Effector memory CD4-positive, alpha-beta T cell (primary cell): ENCODE results near the gene NCAM2.

Source experiments
- DNase-seq, 3 donors: peaks; one replicate each; pipeline ENCODE4 v3.0.0-alpha.2; 2020
- H3K27ac ChIP-seq: 2 replicates; pipeline ENCODE4 v1.7.0; 2013; ENCODE audit warnings: mild to moderate bottlenecking, low read length, moderate library complexity; ENCODE audit not compliant: insufficient read depth, poor library complexity, severe bottlenecking
- H3K27me3 ChIP-seq: replicated peaks from 2 replicates; pipeline ENCODE4 v1.7.0; 2013; ENCODE audit warnings: mild to moderate bottlenecking, low read length; ENCODE audit not compliant: insufficient read depth, control insufficient read depth, poor library complexity, severe bottlenecking
- H3K36me3 ChIP-seq: 2 replicates; pipeline ENCODE4 v1.7.0; 2013; ENCODE audit warnings: mild to moderate bottlenecking, low read length, moderate library complexity; ENCODE audit not compliant: control insufficient read depth, insufficient read depth
- H3K4me1 ChIP-seq: 2 replicates; pipeline ENCODE4 v1.7.0; 2013; ENCODE audit warnings: low read length, mild to moderate bottlenecking; ENCODE audit not compliant: control insufficient read depth, insufficient read depth, poor library complexity, severe bottlenecking
- H3K4me3 ChIP-seq: 2 replicates; pipeline ENCODE4 v1.7.0; 2013; ENCODE audit warnings: low read length, low read depth, mild to moderate bottlenecking; ENCODE audit not compliant: insufficient read depth, poor library complexity, severe bottlenecking
- H3K9me3 ChIP-seq: 2 replicates; pipeline ENCODE4 v1.7.0; 2013; ENCODE audit warnings: mild to moderate bottlenecking, low read length, moderate library complexity; ENCODE audit not compliant: control insufficient read depth
- total RNA-seq, 3 donors: gene quantifications; one replicate each; lab custom pipeline; 2026; lab: John Stamatoyannopoulos, UW

NCAM2 gene
- total RNA-seq, result 0 reads per million in 3 donors

DNA sequence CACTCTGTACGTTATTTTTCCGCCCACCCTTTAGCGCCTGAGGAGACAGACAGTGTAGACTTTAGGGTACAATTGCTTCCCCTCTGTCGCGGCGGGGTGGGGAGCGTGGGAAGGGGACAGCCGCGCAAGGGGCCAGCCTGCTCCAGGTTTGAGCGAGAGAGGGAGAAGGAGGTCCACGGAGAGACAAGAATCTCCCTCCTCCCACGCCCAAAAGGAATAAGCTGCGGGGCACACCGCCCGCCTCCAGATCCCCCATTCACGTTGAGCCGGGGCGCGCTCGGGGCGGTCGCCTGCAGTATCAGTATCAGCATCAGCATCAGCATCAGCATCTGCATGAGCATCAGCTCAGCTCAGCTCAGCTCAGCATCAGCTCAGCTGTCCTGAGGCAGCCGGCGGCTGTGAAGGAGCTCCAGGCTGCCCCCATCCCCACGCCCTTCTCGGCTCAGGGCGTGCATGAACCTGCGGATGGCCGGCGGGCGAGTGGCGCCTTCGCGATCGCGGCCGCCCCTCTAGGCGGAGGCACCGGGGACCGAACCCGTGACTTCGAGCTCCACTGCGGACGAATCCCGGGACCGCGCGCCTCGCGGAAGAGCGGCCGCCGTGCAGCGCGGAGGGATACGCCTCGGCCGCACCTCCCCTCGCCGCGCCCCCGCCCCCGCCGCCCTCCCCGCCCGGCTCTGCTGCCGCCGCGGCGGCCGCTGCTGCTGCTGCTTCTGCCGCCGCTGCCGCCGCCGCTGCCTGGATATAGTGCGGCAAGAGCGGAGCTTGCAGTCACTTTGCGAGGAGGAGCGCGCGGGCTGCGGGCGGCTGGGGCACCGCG lies at the start of gene NCAM2:
Gene NCAM2 (plus strand): TSS at position 774 of the 820 bp plus-strand sequence.
- H3K4me3 ChIP-seq, result peak within 1 kb of the TSS; percentile 50
- H3K27me3 ChIP-seq, result peaks cover 8% of the 10 kb centered on the region
- H3K4me1 ChIP-seq, result peaks cover 2% of the 10 kb centered on the region
- no peaks in the 10 kb centered on the region for H3K36me3 ChIP-seq
- peak; percentile 18 to 45 (median 22) for DNase-seq
- H3K9me3 ChIP-seq, result no peaks in the 10 kb centered on the region
- H3K27ac ChIP-seq, result no peak within 1 kb of the TSS

DNA sequence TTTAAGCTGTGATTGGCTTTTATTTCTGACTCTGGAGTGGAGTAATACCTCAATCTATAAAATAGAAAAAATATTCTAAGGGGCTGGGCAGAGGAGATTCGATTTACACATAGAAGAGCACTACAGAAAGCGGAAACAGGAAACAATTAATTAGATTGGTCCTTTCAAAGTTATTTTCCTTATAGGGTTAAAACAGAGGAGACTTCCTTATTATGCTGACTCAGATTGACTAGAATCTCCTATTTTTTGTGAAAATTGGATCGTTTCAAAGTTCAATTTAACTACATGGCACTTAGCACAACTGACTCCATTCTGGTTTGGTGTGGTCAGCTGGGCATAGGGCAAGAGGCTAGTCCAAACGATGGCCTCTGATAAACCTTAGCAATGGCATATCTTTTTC lies 48.3 kb upstream of the NCAM2 start:
- Histone ChIP-seq H3K4me1 (no peaks in the 10 kb centered on the region), H3K9me3 (no peaks in the 10 kb centered on the region), H3K27me3 (no peaks in the 10 kb centered on the region), H3K36me3 (no peaks in the 10 kb centered on the region), H3K27ac (no peak overlapping the region), H3K4me3 (no peak overlapping the region)
- no peak for DNase-seq

DNA sequence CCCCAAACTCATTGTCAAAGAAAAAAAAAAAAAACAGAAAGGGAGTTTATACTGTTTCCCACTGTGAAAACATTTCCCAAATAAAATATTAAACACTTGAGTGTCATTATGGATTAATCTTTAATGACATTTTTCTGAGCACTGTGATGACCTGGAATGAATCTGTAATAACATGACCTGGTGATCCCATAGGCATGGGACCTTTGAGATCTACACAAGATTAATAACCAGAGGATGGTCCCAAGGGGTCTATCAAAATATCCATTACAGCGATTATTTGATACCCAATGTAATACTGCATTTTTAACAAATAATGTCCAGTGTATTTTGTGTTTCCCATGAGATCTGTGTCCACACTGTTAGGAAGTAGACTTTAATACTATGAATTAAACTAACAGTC lies 32.4 kb upstream of the NCAM2 start:
- DNase-seq, result no peak
- H3K9me3 ChIP-seq, result no peaks in the 10 kb centered on the region
- H3K4me3 ChIP-seq, result no peak overlapping the region
- no peaks in the 10 kb centered on the region for H3K27me3 ChIP-seq
- H3K27ac ChIP-seq, result no peak overlapping the region
- H3K4me1 ChIP-seq, result no peaks in the 10 kb centered on the region
- no peaks in the 10 kb centered on the region for H3K36me3 ChIP-seq

DNA sequence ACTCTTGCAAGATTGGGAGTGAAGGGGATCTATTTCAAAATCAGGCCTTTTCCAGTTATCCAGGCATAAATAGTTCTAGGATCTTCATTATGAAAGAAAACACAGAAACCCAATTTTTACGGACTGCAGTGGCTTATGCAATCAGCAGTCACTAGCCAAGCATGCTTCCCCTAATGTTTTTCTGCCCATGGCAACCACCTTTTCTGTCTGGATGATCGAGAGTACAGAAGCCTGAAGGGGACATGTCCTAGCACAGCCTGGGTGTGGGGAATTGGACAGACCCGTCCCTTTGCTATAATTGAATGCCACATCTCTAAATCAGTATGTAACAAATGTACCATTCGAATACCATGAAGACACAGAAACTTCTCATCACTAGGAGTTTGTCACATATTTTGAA lies 29.8 kb upstream of the NCAM2 start:
- Histone ChIP-seq H3K4me3 (no peak overlapping the region), H3K36me3 (no peaks in the 10 kb centered on the region), H3K27me3 (no peaks in the 10 kb centered on the region), H3K27ac (no peak overlapping the region), H3K4me1 (no peaks in the 10 kb centered on the region), H3K9me3 (no peaks in the 10 kb centered on the region)
- DNase-seq, result no peak

DNA sequence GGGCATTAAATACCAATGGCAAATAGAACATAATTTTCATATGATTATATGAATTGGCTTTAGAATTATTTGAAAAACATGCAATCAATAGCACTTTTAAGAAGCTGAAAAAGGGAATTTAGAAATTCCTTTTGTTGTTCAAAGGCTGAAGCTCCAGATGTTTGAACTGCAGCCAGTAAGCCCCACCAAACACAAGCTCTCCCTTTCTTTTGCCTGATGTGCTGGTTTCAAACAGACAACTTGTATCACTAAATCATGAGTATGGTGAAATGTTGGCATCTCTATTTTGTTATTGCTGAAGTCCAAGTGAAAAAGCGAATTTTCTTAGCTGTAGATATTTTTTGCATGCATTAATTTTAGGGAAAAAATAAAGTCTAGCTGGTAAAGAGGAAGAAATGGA lies 27.5 kb upstream of the NCAM2 start:
- DNase-seq, result no peak
- H3K4me1 ChIP-seq, result no peaks in the 10 kb centered on the region
- no peak overlapping the region for H3K4me3 ChIP-seq
- no peak overlapping the region for H3K27ac ChIP-seq
- H3K36me3 ChIP-seq, result no peaks in the 10 kb centered on the region
- H3K9me3 ChIP-seq, result no peaks in the 10 kb centered on the region
- H3K27me3 ChIP-seq, result no peaks in the 10 kb centered on the region

DNA sequence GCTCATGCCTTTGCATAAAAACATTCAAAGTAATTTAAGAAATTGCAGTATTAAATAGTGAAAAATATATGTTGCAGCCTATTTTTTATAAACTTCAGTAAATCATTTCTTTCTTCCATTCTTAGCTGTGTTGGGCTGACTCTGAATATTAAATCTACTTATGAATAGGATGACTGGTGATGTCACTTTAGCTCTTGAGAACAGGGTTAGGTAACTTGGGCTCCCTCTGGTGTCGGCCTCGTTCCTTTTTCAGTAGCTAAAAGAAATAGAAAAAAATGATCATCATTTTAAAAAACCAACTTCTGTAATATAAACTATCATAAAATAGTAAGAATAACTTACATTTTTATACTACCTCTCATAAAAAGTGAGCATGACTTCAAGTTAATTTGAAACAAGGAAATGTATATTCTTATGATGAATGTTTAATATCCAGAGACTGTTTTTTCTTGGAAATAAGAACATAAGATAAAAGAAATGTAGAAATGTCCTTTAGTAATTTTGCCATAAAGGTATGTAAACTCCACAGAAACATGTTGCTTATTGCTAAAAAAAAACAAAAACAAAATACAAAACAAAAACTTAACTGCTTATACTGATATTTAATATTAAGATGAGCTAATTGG lies 26.8 kb upstream of the NCAM2 start:
- DNase-seq, result no peak
- H3K4me1 ChIP-seq, result no peaks in the 10 kb centered on the region

DNA sequence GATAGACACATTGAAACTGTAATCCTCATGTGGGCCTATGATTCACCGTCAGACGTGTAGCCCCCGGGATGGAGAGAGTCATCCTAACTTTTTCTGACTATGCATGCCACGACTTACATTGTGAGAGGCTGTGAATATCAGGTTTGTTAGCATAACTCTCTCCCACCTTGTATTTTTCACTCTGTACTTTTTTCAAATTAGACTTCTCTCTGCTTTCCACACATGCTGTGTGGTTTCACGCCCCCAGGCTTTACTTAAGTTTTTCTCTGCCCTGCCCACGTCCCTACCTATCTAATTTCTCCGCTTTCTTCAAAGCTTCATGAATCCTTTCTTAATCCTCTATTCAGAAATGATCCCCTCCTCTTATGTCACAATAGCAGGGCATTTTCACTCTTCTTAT lies 3.4 kb upstream of the NCAM2 start:
- Histone ChIP-seq H3K4me1 (peaks cover 2% of the 10 kb centered on the region), H3K27me3 (peaks cover 8% of the 10 kb centered on the region), H3K4me3 (no peak overlapping the region), H3K9me3 (no peaks in the 10 kb centered on the region), H3K36me3 (no peaks in the 10 kb centered on the region), H3K27ac (no peak overlapping the region)
- no peak for DNase-seq

More for the DNA sequence above, 26.8 kb upstream of the NCAM2 start:
- Histone ChIP-seq H3K9me3 (no peaks in the 10 kb centered on the region), H3K36me3 (no peaks in the 10 kb centered on the region), H3K27me3 (no peaks in the 10 kb centered on the region), H3K4me3 (no peak overlapping the region), H3K27ac (no peak overlapping the region)

DNA sequence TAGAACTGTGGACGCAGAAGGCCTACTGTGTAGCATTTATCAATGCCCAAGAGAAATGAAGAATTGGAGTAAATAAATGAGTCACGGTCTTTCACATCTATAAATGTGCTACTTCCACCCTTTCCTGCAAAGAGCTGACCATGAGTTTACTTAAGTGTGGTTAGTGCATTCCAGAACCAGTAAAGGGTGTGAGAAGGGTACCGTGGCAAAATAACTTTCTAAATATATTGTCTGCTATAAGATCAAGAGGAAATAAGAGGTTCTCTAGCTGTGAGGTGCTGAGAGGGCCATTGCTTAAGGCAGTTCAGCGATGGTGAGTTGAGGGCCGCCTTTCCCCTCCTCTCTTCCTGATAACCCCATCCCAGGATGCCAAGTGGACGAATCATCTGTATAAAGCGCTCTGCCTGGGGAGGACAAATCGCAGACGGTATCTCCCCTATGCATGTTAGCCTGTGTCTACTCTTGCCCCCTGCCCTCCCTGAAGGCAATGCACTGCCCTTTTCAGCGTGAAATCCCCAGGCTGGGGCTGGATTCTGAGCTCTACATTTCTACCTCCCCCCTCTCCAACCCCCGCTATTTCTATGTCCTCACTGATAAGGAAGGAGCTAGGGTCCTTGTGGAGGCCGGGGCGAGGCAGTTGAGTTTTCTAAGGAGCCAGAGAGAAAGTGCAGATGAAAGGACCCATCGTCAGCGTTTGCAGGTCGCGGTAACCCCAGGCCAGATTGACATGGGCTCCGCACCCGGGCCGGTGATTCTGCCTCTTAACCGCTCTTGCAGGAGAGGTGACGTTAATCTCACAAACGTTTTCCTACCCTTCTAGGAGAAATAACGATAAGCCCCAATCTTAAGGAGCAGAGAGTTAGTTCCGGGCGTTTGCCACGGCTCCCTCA lies 1.5 kb upstream of the NCAM2 start:
- Histone ChIP-seq H3K27me3 (peaks cover 8% of the 10 kb centered on the region), H3K4me1 (peaks cover 2% of the 10 kb centered on the region), H3K4me3 (peak overlapping the region; percentile 39), H3K36me3 (no peaks in the 10 kb centered on the region), H3K27ac (no peak overlapping the region), H3K9me3 (no peaks in the 10 kb centered on the region)
- no peak for DNase-seq

DNA sequence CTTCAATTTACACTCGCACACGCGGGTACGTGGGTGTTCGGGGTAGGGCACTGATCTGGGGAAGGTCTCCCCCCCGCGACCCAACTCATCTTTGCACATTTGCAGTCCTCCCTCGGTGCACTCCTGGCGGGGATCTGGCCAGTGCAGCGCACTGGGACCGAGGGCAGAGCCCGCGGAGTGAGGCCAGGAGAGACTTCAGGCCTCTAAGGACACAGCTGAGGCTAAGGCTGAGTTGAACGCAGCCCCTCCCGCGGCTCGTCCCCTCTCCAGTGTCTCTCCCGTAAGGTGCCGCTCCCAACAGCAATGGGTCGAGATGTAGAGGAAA lies 936 bp upstream of the NCAM2 start:
- peaks cover 2% of the 10 kb centered on the region for H3K4me1 ChIP-seq
- no peaks in the 10 kb centered on the region for H3K36me3 ChIP-seq
- H3K27ac ChIP-seq, result no peak overlapping the region
- H3K9me3 ChIP-seq, result no peaks in the 10 kb centered on the region
- peak overlapping the region; percentile 39 for H3K4me3 ChIP-seq
- no peak for DNase-seq
- H3K27me3 ChIP-seq, result peaks cover 8% of the 10 kb centered on the region

DNA sequence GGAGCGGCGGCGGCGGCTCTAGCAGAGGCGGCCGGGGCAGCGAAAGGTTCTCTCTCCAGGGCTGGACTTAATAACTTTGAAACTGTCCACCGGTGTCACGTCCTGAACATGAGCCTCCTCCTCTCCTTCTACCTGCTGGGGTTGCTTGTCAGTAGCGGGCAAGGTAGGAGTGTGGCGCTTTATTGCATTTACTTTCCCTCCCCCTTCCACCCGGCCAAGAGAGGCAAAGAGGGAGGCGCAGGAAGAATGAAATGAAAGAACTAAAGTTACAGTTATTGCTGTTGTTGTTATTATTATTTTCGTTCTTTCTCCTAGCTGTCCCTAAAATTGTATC lies 214 bp downstream of the NCAM2 start:
- H3K27ac ChIP-seq, result no peak overlapping the region
- H3K36me3 ChIP-seq, result no peaks in the 10 kb centered on the region
- H3K4me3 ChIP-seq, result peak overlapping the region; percentile 50
- DNase-seq, result no peak
- peaks cover 2% of the 10 kb centered on the region for H3K4me1 ChIP-seq
- H3K9me3 ChIP-seq, result no peaks in the 10 kb centered on the region
- peaks cover 8% of the 10 kb centered on the region for H3K27me3 ChIP-seq
